Panc1 (cell line): Measurements from ENCODE around the gene ZNF324. TPM values are rescaled to one million over a fixed set of nuclear protein-coding genes. Genes with fewer than 3 reads are reported as not detected.

ENCODE experiments used
- ATAC-seq: fragments of 200-7000 bp; cut with Tn5 transposase; 2 replicates; pipeline ENCODE4 v1.9.1; 2020; ENCODE audit warnings: mild to moderate bottlenecking, moderate library complexity
- BruUV-seq: library from RNA; stranded (reverse); fragments of 400-500 nt; replicated peaks from 2 replicates; lab custom pipeline; 2021; lab: Mats Ljungman, UMichigan
- CTCF ChIA-PET: fragments of 300-600 bp; sonication (Branson Sonifier 250); formaldehyde crosslinking; loops from one replicate; lab custom pipeline; 2022; ENCODE audit warnings: antibody characterized with exemption; lab: Charles Lee
- POLR2A ChIA-PET: fragments of 300-600 bp; sonication (Branson Sonifier 250); formaldehyde crosslinking; loops from one replicate; lab custom pipeline; 2022; ENCODE audit warnings: antibody characterized with exemption; lab: Charles Lee
- DNase-seq: peaks from one replicate; pipeline ENCODE4 v3.0.0-alpha.2; 2010; ENCODE audit warnings: low read depth, low spot score
- H3K27ac ChIP-seq: 2 replicates; pipeline ENCODE4 v1.5.1; 2011; ENCODE audit warnings: mild to moderate bottlenecking, low read length, inconsistent platforms
- H3K27me3 ChIP-seq: fragments of 200-500 bp; sonication (Bioruptor generic); 2 replicates; pipeline ENCODE4 v1.6.0; 2014; ENCODE audit warnings: low read length, inconsistent platforms; ENCODE audit not compliant: control insufficient read depth, insufficient read depth
- H3K36me3 ChIP-seq: fragments of 200-500 bp; sonication (Bioruptor generic); 2 replicates; pipeline ENCODE4 v1.5.1; 2014; ENCODE audit warnings: inconsistent platforms, mild to moderate bottlenecking, low read length, moderate library complexity; ENCODE audit not compliant: control insufficient read depth, insufficient read depth
- H3K4me1 ChIP-seq: 2 replicates; pipeline ENCODE4 v1.5.1; 2011; ENCODE audit warnings: inconsistent platforms, mild to moderate bottlenecking, low read length, moderate library complexity; ENCODE audit not compliant: control insufficient read depth, insufficient read depth
- H3K4me3 ChIP-seq, 2 experiments: 2 replicates each; pipeline ENCODE4 v1.5.1; 2011 to 2012; ENCODE audit warnings: low read depth in 2 of 2, low read length in 2 of 2, mild to moderate bottlenecking in 2 of 2, inconsistent platforms in 1 of 2, moderate library complexity in 1 of 2
- H3K9me3 ChIP-seq: fragments of 200-500 bp; sonication (Bioruptor generic); 2 replicates; pipeline ENCODE4 v1.5.1; 2014; ENCODE audit warnings: low read depth, mild to moderate bottlenecking, inconsistent platforms, low read length, moderate library complexity; ENCODE audit not compliant: control insufficient read depth, insufficient read depth
- CTCF ChIP-seq: fragments of 450-650 bp; IDR thresholded peaks from 2 replicates; pipeline ENCODE4 v1.5.1; 2017; ENCODE audit warnings: mild to moderate bottlenecking
- POLR2AphosphoS5 ChIP-seq: IDR thresholded peaks from 2 replicates; pipeline ENCODE4 v1.6.1; 2012; ENCODE audit warnings: mild to moderate bottlenecking, low read depth, low read length, moderate library complexity
- REST ChIP-seq, 2 experiments: IDR thresholded peaks; 2 replicates each; pipeline ENCODE4 v1.6.1; 2011 to 2012; ENCODE audit warnings: low read depth in 2 of 2, control low read depth in 1 of 2, low read length in 1 of 2, mild to moderate bottlenecking in 1 of 2, moderate library complexity in 1 of 2; ENCODE audit not compliant: insufficient read depth in 1 of 2
- SIN3A ChIP-seq: IDR thresholded peaks from 2 replicates; pipeline ENCODE4 v1.6.1; 2012; ENCODE audit warnings: low read depth, mild to moderate bottlenecking, low read length, moderate library complexity, borderline replicate concordance; ENCODE audit not compliant: insufficient read depth
- TCF7L2 ChIP-seq: IDR thresholded peaks from 2 replicates; pipeline ENCODE4 v1.6.1; 2011; ENCODE audit warnings: mild to moderate bottlenecking, low read depth, low read length, inconsistent platforms
- in situ Hi-C: cut with HindIII; loops from 2 replicates; pipeline ENCODE4 v1.10.0; 2016; ENCODE audit warnings: low sequenced_read_pairs, low pct_unique_long_range_greater_than_20kb
- intact Hi-C: fragments of 100-400 bp; cut with micrococcal nuclease; formaldehyde crosslinking; loops from one replicate; pipeline ENCODE4 v1.10.0; 2022; ENCODE audit not compliant: unreplicated experiment
- total RNA-seq: library from RNA; stranded (reverse); gene quantifications from one replicate; pipeline ENCODE4 v1.2.1, GENCODE V29; 2021; ENCODE audit not compliant: unreplicated experiment

The ZNF324 gene
- total RNA-seq, 1 experiment from 2014 or later, result 12.8 TPM

GRCh38 chr19:58513213-58513693 is 46.4 kb downstream of the ZNF324 start:
- Histone ChIP-seq H3K9me3 (no peaks in the 10 kb centered on the region), H3K36me3 (peaks cover 3% of the 10 kb centered on the region; the same call in 1 of the 2 replicates), H3K27me3 (no peaks in the 10 kb centered on the region), H3K27ac (peak overlapping the region; percentile 82), H3K4me1 (peaks cover 22% of the 10 kb centered on the region), H3K4me3 (no peak overlapping the region)
- no TSS peak for BruUV-seq
- in situ Hi-C loops, result no loop called here
- POLR2A ChIA-PET, result interaction anchor here (0.6 to 1.0 kb wide), 3 partner anchors 19 to 40 kb away, joined by 3 to 4 read pairs (median 3); partner anchors contain the start of gene TRIM28
- CTCF ChIA-PET, result interaction anchor here (0.5 to 0.6 kb wide), 2 partner anchors 8 to 692 kb away, joined by 5 to 6 read pairs; no protein-coding TSS in a partner anchor
- DNase-seq (no peak), ATAC-seq (peak; percentile 1)
- intact Hi-C loops, result no loop called here
- TF ChIP-seq CTCF, result no peak

- no peaks in the 10 kb centered on the region for H3K27me3 ChIP-seq
- intact Hi-C loops (no loop called here), in situ Hi-C loops (no loop called here)
- peaks cover 26% of the 10 kb centered on the region for H3K4me1 ChIP-seq
- DNase-seq, result peak; percentile 70
- H3K9me3 ChIP-seq, result no peaks in the 10 kb centered on the region
- POLR2A ChIA-PET, result interaction anchor here (0.6 to 1.0 kb wide), 3 partner anchors 18 to 39 kb away, joined by 3 to 4 read pairs (median 3); partner anchors contain the start of gene TRIM28
- peak overlapping the region; percentile 38 to 70 for H3K4me3 ChIP-seq
- TF ChIP-seq SIN3A (peak; percentile 57; the same call in 1 of the 2 replicates), TCF7L2 (no peak), CTCF (peak; percentile 100), REST (IDR thresholded peaks at IDR 0.05; ENCODE audit: insufficient read depth in 1 of 2, low read depth in 2 of 2, low read length in 1 of 2) (no peak), POLR2AphosphoS5 (peak; percentile 93)
- CTCF ChIA-PET, result interaction anchor here (0.5 to 0.7 kb wide), 4 partner anchors 9 to 692 kb away, joined by 5 to 7 read pairs (median 6); no protein-coding TSS in a partner anchor
- peak; percentile 87 for ATAC-seq
- peaks cover 3% of the 10 kb centered on the region; the same call in 1 of the 2 replicates for H3K36me3 ChIP-seq
- H3K27ac ChIP-seq, result peak overlapping the region; percentile 93
- BruUV-seq, result no TSS peak
Observed at GRCh38 chr19:58513694-58514563, 47.0 kb downstream of the ZNF324 start.
